CD4-positive, alpha-beta T cell treated with Interleukin-21 for 1 hour (primary cell): ENCODE measurements around the gene TMEM266.

ENCODE experiments used
- DNase-seq: peaks from one replicate; pipeline ENCODE4 v3.0.0-alpha.2; 2020

The TMEM266 gene

DNA sequence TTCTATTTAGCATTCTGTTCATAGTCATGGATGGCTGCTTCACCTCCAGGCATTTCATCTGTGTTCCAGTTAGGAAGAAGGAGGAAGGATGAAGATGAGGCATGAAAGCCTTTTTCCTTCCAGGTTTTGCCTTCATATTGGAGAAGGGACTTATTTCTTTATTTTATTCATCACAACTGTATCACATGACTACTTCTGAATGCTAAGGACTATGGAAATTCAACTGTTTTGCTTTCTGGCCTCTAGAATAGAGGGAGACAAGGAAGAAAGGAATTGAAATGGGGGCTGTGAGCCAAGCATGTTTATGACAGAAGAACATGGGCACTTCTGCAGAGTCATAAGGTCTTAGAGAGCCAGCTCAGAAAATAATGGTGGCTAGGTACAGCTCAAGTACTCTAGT is 10.4 kb downstream of the TMEM266 start:
- no peak for DNase-seq

- no peak for DNase-seq
Observed at GRCh38 chr15:76070921-76071635, 11.3 kb downstream of the TMEM266 start.

DNA sequence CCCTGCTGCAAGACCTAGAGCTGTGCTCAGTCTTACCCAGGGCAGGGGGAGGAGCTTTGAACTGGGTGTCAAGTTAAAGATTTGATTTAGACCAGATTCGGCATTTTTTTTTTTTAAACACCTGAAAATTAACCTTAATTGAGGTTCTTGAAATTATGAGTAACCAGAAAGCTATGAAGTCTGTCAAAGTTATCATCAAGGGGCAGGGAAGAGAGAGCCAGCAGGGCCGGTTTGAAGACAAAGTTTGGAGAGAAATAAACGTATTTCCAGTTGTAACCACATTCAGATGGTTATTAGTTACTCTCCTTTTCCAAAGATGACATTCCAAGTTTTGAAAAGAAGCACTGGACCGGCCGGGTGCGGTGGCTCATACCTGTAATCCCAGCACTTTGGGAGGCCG is 12.0 kb downstream of the TMEM266 start:
- DNase-seq = no peak

GRCh38 chr15:76073554-76073953 is 13.8 kb downstream of the TMEM266 start:
- no peak for DNase-seq

DNA sequence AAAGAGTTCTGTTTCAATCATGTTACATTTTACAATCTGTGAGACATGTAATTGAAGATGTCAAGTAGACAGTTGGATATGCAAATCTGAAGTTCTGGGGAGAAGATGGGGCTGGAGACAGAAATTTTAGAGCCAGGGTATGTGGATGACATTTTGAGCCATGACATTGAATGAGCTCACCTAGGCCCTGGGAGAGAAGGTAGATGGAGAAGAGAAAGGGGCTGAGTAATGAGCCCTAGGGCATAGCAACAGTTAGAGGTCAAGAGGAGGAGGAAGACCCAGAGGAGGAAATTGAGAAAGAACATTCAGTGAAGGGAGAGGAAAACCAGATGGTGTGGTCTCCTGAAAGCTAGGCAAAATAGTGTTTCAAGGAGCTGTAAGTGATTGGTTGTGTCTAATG is 15.3 kb downstream of the TMEM266 start:
- no peak for DNase-seq

- DNase-seq = no peak
Observed at GRCh38 chr15:76078285-76078877, 18.6 kb downstream of the TMEM266 start.

GRCh38 chr15:76084256-76084655 is 24.5 kb downstream of the TMEM266 start:
- no peak for DNase-seq

GRCh38 chr15:76098685-76099084 is 38.9 kb downstream of the TMEM266 start:
- DNase-seq = no peak

- no peak for DNase-seq
Observed at GRCh38 chr15:76099388-76099787, 39.6 kb downstream of the TMEM266 start.

DNA sequence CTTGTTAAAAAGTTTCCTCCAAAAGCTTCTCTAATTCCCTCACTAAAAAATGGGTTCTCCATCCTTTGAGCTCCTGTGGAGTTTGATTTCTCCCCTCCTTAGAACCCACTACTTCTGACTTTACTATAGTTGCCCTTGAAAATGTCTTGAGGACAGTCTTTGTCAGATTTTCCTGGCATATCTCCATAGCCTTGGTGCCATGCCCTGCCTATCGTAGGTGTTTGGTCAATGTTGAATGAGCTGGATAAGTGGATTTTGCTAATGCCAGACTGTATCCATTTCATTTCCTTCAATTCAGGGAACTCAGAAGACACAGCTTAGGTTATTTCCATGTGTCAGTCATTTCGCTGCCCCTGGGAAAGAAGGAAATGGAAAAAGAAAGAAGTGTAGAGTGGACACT is 40.6 kb downstream of the TMEM266 start:
- DNase-seq = no peak

- no peak for DNase-seq
Observed at GRCh38 chr15:76101655-76102054, 41.9 kb downstream of the TMEM266 start.

GRCh38 chr15:76105391-76105790 is 45.6 kb downstream of the TMEM266 start:
- no peak for DNase-seq

- no peak for DNase-seq
Observed at GRCh38 chr15:76105911-76106310, 46.1 kb downstream of the TMEM266 start.

- DNase-seq = no peak
Observed at GRCh38 chr15:76107169-76107568, 47.4 kb downstream of the TMEM266 start.

DNA sequence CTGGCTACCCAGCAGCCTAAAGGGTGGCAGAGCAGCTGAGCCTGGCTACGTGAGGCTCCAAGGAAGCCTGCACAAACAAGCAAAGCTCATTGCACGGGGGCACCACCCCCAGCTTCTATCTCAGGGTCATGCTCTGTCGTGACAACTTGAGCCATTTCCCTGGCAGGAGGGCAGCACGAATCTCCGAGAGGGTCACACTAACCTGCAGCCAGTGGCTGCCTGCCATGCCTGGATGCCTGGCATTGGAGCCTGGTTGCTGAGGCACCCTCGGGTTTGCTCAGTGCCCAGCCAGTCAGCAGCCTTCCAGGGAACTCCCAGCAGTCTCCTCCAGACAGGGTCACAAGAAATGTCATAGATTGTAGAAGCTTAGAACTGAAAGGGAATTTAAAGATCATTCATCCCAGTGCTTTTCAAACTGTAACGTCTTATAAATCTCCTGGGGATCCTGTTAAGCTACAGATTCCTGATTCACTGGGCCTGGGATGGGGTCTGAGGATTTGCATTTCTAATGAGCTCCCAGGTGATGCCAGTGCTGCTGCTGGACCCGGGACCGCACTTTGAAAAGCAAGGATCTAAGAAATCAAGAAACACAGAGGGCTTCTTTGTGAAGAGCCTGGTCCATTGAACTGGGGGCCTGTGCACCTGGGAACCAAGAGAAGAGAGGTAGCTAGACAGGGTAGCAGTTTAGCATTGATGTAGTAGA is 48.4 kb downstream of the TMEM266 start:
- DNase-seq = no peak

DNA sequence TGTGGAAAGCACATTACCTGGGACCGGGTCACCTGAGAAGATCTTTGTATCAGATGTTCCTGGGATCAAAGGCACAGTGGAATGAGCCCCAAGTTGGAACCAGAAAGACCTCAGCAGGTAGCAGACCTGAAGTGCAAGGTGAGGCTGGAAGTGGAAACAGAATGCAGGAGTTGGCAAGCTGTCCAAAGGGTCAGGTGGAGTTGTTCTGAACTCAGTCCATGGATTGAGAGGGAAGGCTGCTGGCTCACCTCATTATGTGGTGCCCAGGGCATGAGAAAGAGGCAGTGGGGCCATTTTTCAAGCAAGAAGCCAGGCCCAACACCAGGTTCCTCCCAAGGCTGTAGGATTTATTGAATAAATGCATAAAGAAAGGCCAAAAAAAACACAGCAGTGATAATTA is 49.3 kb downstream of the TMEM266 start:
- no peak for DNase-seq

DNA sequence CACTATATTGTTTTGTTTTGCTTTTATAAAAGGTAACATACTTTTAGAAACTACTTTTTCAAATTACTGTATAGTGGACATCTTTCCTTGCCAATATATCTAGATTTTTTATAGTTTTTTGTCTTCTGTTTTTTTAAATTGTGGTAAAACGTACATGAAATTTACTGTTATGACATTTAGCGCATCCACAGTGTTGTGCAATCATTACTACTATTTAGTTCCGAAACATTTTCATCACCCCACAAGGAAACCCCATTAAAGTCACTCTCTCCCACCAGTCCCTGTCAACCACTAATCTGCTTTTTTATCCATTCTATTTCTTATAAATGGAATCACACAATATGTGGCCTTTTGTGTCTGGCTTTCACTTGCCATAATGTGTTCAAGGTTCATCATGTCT is 54.8 kb downstream of the TMEM266 start:
- DNase-seq = no peak

- DNase-seq = no peak
Observed at GRCh38 chr15:76116138-76116885, 56.5 kb downstream of the TMEM266 start.

GRCh38 chr15:76117181-76117580 is 57.4 kb downstream of the TMEM266 start:
- no peak for DNase-seq

DNA sequence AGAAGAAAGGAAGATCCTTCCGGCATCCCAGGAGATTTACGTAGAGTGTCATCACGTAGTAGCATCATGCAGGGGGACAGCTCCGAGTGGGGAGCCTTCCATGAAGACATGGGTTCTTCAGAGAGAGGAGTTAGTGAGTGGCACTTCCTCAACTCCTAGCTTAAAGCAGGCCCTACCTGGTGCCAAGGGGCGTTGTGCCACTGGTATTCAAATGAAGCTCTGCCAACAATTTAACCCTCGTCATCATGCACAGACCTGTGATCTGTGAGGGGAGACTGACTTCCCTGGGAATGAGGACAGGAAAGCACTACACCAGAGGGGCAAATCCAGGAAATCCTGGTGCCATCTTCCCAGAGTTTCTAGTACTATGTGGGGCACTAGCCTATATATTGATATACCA is 59.0 kb downstream of the TMEM266 start:
- no peak for DNase-seq

DNA sequence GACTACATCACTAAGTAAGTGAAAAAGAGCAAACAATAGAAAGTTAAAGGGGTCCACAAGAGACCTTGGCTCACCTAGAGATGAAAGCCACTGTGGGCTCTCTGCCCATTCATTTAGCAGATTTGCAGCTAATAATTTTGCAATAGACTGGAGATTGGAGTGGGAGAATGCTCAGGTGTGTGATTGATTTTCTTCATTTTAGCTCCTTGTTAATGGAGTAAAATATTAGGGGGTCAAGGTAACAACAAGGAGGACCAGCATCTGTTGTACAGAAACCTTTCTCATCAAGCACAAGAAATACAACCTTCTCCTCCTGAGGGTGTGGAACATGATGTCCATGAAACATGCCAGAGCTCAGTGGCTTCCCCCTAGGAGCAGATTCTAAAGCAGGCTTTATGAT is 63.2 kb downstream of the TMEM266 start:
- no peak for DNase-seq

DNA sequence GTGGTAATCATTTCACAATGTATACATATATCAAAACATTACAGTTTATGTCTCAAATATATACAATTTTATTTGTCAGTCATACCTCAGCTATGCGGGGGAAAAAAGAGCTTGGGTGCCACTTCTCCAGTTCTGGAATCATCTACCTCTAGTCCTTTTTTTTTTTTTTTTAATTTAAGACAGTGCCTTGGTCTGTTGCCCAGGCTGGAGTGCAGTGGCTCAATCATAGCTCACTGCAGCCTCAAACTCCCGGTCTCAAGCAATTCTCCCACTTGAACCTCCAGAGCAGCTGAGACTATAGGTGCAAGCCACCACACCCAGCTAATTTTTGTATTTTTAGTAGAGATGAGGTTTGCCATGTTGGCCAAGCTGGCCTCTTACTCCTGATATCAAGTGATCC is 67.4 kb downstream of the TMEM266 start:
- no peak for DNase-seq

GRCh38 chr15:76127880-76128279 is 68.1 kb downstream of the TMEM266 start:
- DNase-seq = no peak

DNA sequence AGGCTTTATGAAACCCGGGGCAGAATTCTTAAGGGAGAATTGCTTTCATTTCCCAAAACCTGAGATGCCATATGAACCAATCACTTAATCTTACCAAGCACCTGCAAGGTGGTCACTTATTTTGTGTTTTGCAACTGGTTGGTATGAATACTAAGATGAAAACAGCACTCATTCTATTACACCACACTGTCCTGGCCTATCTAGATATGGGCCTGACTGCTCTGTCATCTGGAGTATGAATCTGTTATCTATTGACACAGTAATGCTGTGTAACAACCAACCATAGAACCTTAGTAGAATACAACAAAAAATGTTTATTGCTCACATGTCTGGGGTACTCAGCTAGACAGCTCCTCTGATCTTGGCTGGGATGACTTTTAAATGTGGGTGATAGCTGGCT is 74.8 kb downstream of the TMEM266 start:
- no peak for DNase-seq
